CD4-positive, alpha-beta T cell (primary cell): ENCODE data around the gene CROCC2. TPM values are rescaled to one million over a fixed set of nuclear protein-coding genes. Genes with fewer than 3 reads are reported as not detected.

ENCODE experiments used
- ATAC-seq: fragments of 200-7000 bp; cut with Tn5 transposase; one replicate; pipeline ENCODE4 v1.10.0; 2022; ENCODE audit warnings: mild to moderate bottlenecking; ENCODE audit not compliant: poor library complexity
- CTCF ChIA-PET: fragments of 350-600 bp; sonication (Branson Sonifier 250); formaldehyde crosslinking; loops from one replicate; lab custom pipeline; 2021; ENCODE audit warnings: antibody characterized with exemption, inconsistent platforms; lab: Charles Lee
- POLR2A ChIA-PET: fragments of 350-600 bp; sonication (Branson Sonifier 250); formaldehyde crosslinking; loops from one replicate; lab custom pipeline; 2021; ENCODE audit warnings: antibody characterized with exemption, inconsistent platforms; lab: Charles Lee
- DNase-seq, 14 experiments: peaks; one replicate each; pipeline ENCODE4 v3.0.0-alpha.2; 2013 to 2020; ENCODE audit warnings: mixed read lengths in 2 of 14
- H3K27ac ChIP-seq, 2 donors: one replicate each; pipeline versions ENCODE4 v1.5.1 to v1.7.0; 2013; ENCODE audit warnings: low read length in 2 of 2, low read depth in 1 of 2, mild to moderate bottlenecking in 1 of 2
- H3K27me3 ChIP-seq, 2 experiments: 1 replicate in 1 of 2; 2 replicates in 1 of 2; pipeline versions ENCODE4 v1.6.1 to v1.7.0; 2013; ENCODE audit warnings: low read length in 2 of 2, control low read depth in 1 of 2, mild to moderate bottlenecking in 1 of 2, moderate library complexity in 1 of 2; ENCODE audit not compliant: insufficient read depth in 2 of 2, control insufficient read depth in 1 of 2
- H3K36me3 ChIP-seq: one replicate; pipeline ENCODE4 v1.6.1; 2013; ENCODE audit warnings: low read length, control low read depth; ENCODE audit not compliant: insufficient read depth
- H3K4me1 ChIP-seq: one replicate; pipeline ENCODE4 v1.6.1; 2013; ENCODE audit warnings: low read length, control low read depth; ENCODE audit not compliant: insufficient read depth
- H3K4me3 ChIP-seq: one replicate; pipeline ENCODE4 v1.5.1; 2013; ENCODE audit warnings: mild to moderate bottlenecking, low read length, moderate library complexity
- H3K9me3 ChIP-seq, 2 experiments: 1 replicate in 1 of 2; 2 replicates in 1 of 2; pipeline versions ENCODE4 v1.6.1 to v1.7.0; 2013; ENCODE audit warnings: low read length in 2 of 2, mild to moderate bottlenecking in 2 of 2, control low read depth in 1 of 2, moderate library complexity in 1 of 2; ENCODE audit not compliant: control insufficient read depth in 1 of 2, insufficient read depth in 1 of 2
- H3K27ac Mint-ChIP-seq: one replicate; pipeline ENCODE4 v1.8.0; 2020; ENCODE audit warnings: mixed read lengths
- H3K27me3 Mint-ChIP-seq: one replicate; pipeline ENCODE4 v1.8.0; 2021; ENCODE audit warnings: mixed read lengths
- H3K36me3 Mint-ChIP-seq: one replicate; pipeline ENCODE4 v1.8.0; 2021; ENCODE audit warnings: low read depth, mixed read lengths
- H3K4me1 Mint-ChIP-seq: one replicate; pipeline ENCODE4 v1.8.0; 2021; ENCODE audit warnings: low read depth, mixed read lengths
- H3K4me3 Mint-ChIP-seq: one replicate; pipeline ENCODE4 v1.8.0; 2020; ENCODE audit warnings: mild to moderate bottlenecking, mixed read lengths
- H3K9me3 Mint-ChIP-seq: one replicate; pipeline ENCODE4 v1.8.0; 2020; ENCODE audit warnings: mixed read lengths
- CTCF ChIP-seq: fragments of 200-600 bp; IDR thresholded peaks from one replicate; pipeline ENCODE4 v1.8.0; 2022; ENCODE audit warnings: antibody characterized with exemption, mild to moderate bottlenecking
- intact Hi-C, 2 experiments: fragments of 100-400 bp; cut with DNase I in 1 of 2; cut with micrococcal nuclease in 1 of 2; formaldehyde crosslinking; loops; one replicate each; pipeline versions ENCODE4 v1.15.1 to v1.9.0; 2023 to 2025; cut with DNase I, micrococcal nuclease
- polyA plus RNA-seq, 2 donors: library from polyadenylated mRNA; unstranded; fragments of 120-200 nt; gene quantifications; one replicate each; pipeline ENCODE4 v1.2.1, GENCODE V29; 2013
- total RNA-seq, 174 experiments: library from RNA in 2 of 174; stranded (reverse) in 2 of 174; gene quantifications; one replicate each; pipeline ENCODE4 v1.2.3 and lab custom pipeline; 2021 to 2026

CROCC2 gene
- total RNA-seq (not detected), total RNA-seq (lab: John Stamatoyannopoulos, UW) (0 to 0.56 (median 0) reads per million in 172 experiments)
- polyA plus RNA-seq (2013, experiment 1 of 2): 0.04 TPM
- polyA plus RNA-seq (2013, experiment 2 of 2): 0.03 TPM

- Histone ChIP-seq H3K36me3 (no peaks in the 10 kb centered on the region), H3K4me3 (no peak within 1 kb of the TSS), H3K27ac (no peak within 1 kb of the TSS), H3K4me1 (no peaks in the 10 kb centered on the region), H3K27me3 (no peaks in the 10 kb centered on the region), H3K9me3 (peaks cover 0 to 5% of the 10 kb centered on the region in 2 experiments)
- ChIA-PET CTCF (no interaction called here), POLR2A (no interaction called here)
- intact Hi-C loops: no loop called here
- ATAC-seq (no peak), DNase-seq (no peak)
- H3K27ac Mint-ChIP-seq: no peak within 1 kb of the TSS
- H3K4me3 Mint-ChIP-seq: no peak within 1 kb of the TSS
- peaks cover 7% of the 10 kb centered on the region for H3K27me3 Mint-ChIP-seq
- H3K36me3 Mint-ChIP-seq: no peaks in the 10 kb centered on the region
- TF ChIP-seq CTCF: no peak
- no peaks in the 10 kb centered on the region for H3K9me3 Mint-ChIP-seq
- no peaks in the 10 kb centered on the region for H3K4me1 Mint-ChIP-seq
These were observed at the start of gene CROCC2 for GRCh38 chr2:240906141-240906910. Gene CROCC2 (plus strand): TSS chr2:240906336. CDS start chr2:240906514, 178 bp downstream.

GRCh38 chr2:240857039-240858008 is 48.8 kb upstream of the CROCC2 start:
- Histone ChIP-seq H3K4me1 (no peaks in the 10 kb centered on the region), H3K9me3 (peaks cover 0 to 24% of the 10 kb centered on the region in 2 experiments), H3K4me3 (no peak overlapping the region), H3K27me3 (no peaks in the 10 kb centered on the region), H3K27ac (no peak overlapping the region), H3K36me3 (no peaks in the 10 kb centered on the region)
- Mint-ChIP-seq H3K36me3 (no peaks in the 10 kb centered on the region), H3K4me1 (no peaks in the 10 kb centered on the region), H3K9me3 (no peaks in the 10 kb centered on the region), H3K4me3 (no peak overlapping the region), H3K27ac (no peak overlapping the region), H3K27me3 (no peaks in the 10 kb centered on the region)
- POLR2A ChIA-PET: no interaction called here
- no peak for DNase-seq
- no peak for TF ChIP-seq CTCF
- ATAC-seq: no peak
- CTCF ChIA-PET: no interaction called here
- intact Hi-C loops: no loop called here

- intact Hi-C loops: no loop called here
- H3K27ac Mint-ChIP-seq: no peak overlapping the region
- Histone ChIP-seq H3K4me3 (no peak overlapping the region), H3K27ac (no peak overlapping the region), H3K9me3 (peaks cover 0 to 24% of the 10 kb centered on the region in 2 experiments), H3K27me3 (no peaks in the 10 kb centered on the region), H3K4me1 (no peaks in the 10 kb centered on the region), H3K36me3 (no peaks in the 10 kb centered on the region)
- H3K27me3 Mint-ChIP-seq: no peaks in the 10 kb centered on the region
- H3K4me3 Mint-ChIP-seq: no peak overlapping the region
- DNase-seq: no peak
- no peak for TF ChIP-seq CTCF
- ATAC-seq: no peak
- CTCF ChIA-PET: no interaction called here
- H3K9me3 Mint-ChIP-seq: no peaks in the 10 kb centered on the region
- no peaks in the 10 kb centered on the region for H3K36me3 Mint-ChIP-seq
- POLR2A ChIA-PET: no interaction called here
- H3K4me1 Mint-ChIP-seq: no peaks in the 10 kb centered on the region
These were observed 47.8 kb upstream of the CROCC2 start for GRCh38 chr2:240858321-240858720.
